Activated CD8-positive, alpha-beta memory T cell treated with anti-CD3 and anti-CD28 coated beads, Interleukin-2, amount 50 U/mL, for 1 hour (primary cell): ENCODE results near the gene INTS3.

Source experiments
- DNase-seq: peaks from one replicate; pipeline ENCODE4 v3.0.0-alpha.2; 2020; ENCODE audit errors: extremely low read depth

Gene INTS3

GRCh38 chr1:153796786-153797659 is 69.2 kb downstream of the INTS3 start:
- peak; percentile 67 for DNase-seq

GRCh38 chr1:153798468-153798780 is 70.6 kb downstream of the INTS3 start:
- no peak for DNase-seq

GRCh38 chr1:153799016-153799415 is 71.2 kb downstream of the INTS3 start:
- DNase-seq, result no peak

- no peak for DNase-seq
These were observed 72.0 kb downstream of the INTS3 start for GRCh38 chr1:153799566-153800465.

- DNase-seq, result no peak
These were observed 72.7 kb downstream of the INTS3 start for GRCh38 chr1:153800516-153800915.

GRCh38 chr1:153801028-153801625 is 73.3 kb downstream of the INTS3 start:
- no peak for DNase-seq

- DNase-seq, result no peak
These were observed 74.2 kb downstream of the INTS3 start for GRCh38 chr1:153801786-153802697.

GRCh38 chr1:153803470-153804056 is 75.7 kb downstream of the INTS3 start:
- no peak for DNase-seq

- DNase-seq, result no peak
These were observed 76.3 kb downstream of the INTS3 start for GRCh38 chr1:153804112-153804511.

GRCh38 chr1:153805042-153805745 is 77.3 kb downstream of the INTS3 start:
- peak; percentile 79 for DNase-seq

- no peak for DNase-seq
These were observed 78.3 kb downstream of the INTS3 start for GRCh38 chr1:153805886-153806719.

GRCh38 chr1:153816283-153816889 is 88.5 kb downstream of the INTS3 start:
- no peak for DNase-seq

GRCh38 chr1:153818876-153819275 is 91.0 kb downstream of the INTS3 start:
- no peak for DNase-seq
